Neural crest cell (in vitro differentiated cells): ENCODE results near the gene DYNLT5. TPM values are rescaled to one million over a fixed set of nuclear protein-coding genes. Genes with fewer than 3 reads are reported as not detected.
A peak's percentile ranks its signal among the peaks of the same experiment; 100 is the strongest.

ENCODE experiments used
- DNase-seq: peaks from one replicate; pipeline ENCODE4 v3.0.0; 2021; ENCODE audit warnings: low read depth, mixed read lengths, low spot score
- H3K27ac Mint-ChIP-seq: one replicate; pipeline ENCODE4 v1.8.0; 2021; ENCODE audit warnings: mild to moderate bottlenecking, mixed read lengths; ENCODE audit not compliant: unreplicated experiment
- H3K27me3 Mint-ChIP-seq: 2 replicates; pipeline ENCODE4 v1.8.0; 2021; ENCODE audit warnings: low read depth, mild to moderate bottlenecking, mixed read lengths
- H3K36me3 Mint-ChIP-seq: 2 replicates; pipeline ENCODE4 v1.8.0; 2021; ENCODE audit warnings: low read depth, mild to moderate bottlenecking, mixed read lengths
- H3K4me1 Mint-ChIP-seq: 2 replicates; pipeline ENCODE4 v1.8.0; 2021; ENCODE audit warnings: mixed read lengths
- H3K4me3 Mint-ChIP-seq: one replicate; pipeline ENCODE4 v1.8.0; 2021; ENCODE audit warnings: mild to moderate bottlenecking, mixed read lengths
- H3K9me3 Mint-ChIP-seq: 2 replicates; pipeline ENCODE4 v1.8.0; 2021; ENCODE audit warnings: mixed read lengths
- total RNA-seq: library from RNA; stranded (reverse); gene quantifications from 2 replicates; pipeline ENCODE4 v1.2.1, GENCODE V29; 2021
- TF ChIP-seq, protein P1 (sequence below): fragments of 200-600 bp; sonication (generic); conservative IDR thresholded peaks from 2 replicates; pipeline ENCODE4 v1.5.0; 2021; ENCODE audit warnings: antibody characterized with exemption, mild to moderate bottlenecking

Gene DYNLT5
- total RNA-seq, 1 donor from 2014 or later = 2.0 TPM

DNA sequence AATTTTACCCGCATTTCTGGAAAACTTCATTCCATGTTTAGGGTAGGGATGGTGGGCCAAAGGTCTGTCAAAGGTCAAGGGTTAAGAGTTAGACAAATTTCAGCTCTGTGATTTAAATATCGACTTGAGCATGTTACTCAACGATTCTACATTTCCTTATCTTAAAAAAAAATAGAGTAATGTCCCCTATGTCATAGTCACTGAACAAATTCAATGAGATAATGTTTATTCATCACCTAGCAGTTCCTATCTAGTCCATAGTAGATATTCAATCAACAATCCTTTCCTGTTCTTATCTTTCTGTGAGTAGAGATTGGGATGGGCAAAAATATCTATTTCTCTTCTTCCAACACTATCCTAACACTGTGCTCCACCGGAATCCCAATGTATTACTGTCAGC, 1.1 kb upstream of the DYNLT5 start:
- Mint-ChIP-seq H3K27ac (no peak overlapping the region), H3K36me3 (no peaks in the 10 kb centered on the region), H3K4me3 (no peak overlapping the region), H3K27me3 (peaks cover 23% of the 10 kb centered on the region), H3K4me1 (peaks cover 14% of the 10 kb centered on the region), H3K9me3 (no peaks in the 10 kb centered on the region)
- TF ChIP-seq, protein P1, sequence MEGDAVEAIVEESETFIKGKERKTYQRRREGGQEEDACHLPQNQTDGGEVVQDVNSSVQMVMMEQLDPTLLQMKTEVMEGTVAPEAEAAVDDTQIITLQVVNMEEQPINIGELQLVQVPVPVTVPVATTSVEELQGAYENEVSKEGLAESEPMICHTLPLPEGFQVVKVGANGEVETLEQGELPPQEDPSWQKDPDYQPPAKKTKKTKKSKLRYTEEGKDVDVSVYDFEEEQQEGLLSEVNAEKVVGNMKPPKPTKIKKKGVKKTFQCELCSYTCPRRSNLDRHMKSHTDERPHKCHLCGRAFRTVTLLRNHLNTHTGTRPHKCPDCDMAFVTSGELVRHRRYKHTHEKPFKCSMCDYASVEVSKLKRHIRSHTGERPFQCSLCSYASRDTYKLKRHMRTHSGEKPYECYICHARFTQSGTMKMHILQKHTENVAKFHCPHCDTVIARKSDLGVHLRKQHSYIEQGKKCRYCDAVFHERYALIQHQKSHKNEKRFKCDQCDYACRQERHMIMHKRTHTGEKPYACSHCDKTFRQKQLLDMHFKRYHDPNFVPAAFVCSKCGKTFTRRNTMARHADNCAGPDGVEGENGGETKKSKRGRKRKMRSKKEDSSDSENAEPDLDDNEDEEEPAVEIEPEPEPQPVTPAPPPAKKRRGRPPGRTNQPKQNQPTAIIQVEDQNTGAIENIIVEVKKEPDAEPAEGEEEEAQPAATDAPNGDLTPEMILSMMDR = no peak
- DNase-seq = no peak

DNA sequence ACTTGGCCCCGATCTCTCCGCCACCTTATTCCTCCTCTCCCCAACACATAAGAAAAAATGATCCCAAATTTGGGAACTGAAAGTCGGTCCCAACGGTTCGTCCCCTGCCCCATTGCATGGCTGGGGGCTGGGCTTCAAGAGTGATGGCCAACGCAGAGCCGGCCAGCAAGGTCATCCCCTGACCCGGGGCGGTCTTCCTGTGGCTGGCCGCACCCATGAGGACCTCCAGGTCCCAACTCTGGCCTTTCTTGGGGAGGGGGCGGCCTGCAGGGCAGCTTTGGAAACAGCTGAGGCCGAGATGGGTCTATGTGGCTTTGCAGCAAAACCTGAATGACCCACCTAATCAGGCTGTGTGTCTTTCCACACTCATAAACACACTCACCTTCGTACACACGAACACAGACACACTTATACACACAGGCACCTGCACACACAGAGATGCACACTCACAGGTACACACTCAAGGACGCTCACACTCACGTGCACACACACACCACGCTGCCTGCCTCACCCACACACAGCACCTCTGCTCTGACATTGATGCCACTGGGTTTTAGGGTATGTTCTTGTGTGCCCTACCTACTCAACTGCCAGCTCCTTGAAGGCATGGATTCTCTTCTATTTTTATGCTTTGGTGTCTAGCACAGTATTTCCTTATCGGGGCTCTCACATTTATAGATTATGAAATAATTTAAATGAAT, 562 bp downstream of the DYNLT5 start:
- Mint-ChIP-seq H3K4me1 (peaks cover 14% of the 10 kb centered on the region), H3K27ac (peak overlapping the region; percentile 0), H3K27me3 (peaks cover 19% of the 10 kb centered on the region), H3K4me3 (peak overlapping the region; percentile 69), H3K36me3 (no peaks in the 10 kb centered on the region), H3K9me3 (no peaks in the 10 kb centered on the region)
- no peak for DNase-seq
- TF ChIP-seq, protein P1 = no peak

DNA sequence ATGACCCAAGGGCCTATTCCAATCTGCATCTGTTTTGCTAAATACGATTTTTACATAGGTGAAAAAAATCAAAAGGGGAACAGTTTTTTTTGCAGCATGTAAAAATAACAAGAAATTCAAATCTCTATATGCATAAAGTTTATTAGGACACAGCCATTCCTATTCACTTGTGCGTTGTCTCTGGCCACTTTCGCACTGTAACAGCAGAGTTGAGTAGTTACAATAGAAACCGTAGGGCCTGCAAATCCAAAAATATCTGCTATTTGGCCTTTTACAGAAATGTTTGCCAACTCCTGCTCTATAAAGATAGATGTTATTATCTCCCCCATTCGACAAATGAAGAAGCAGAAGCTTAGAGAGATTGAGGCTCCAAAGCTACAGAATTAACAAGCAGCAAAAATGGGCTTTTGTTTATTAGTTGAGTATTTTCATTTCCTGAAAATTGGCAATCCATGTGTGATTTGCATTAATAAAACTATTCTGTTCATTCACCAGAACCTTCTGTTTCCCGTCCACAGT, 5.5 kb downstream of the DYNLT5 start:
- TF ChIP-seq, protein P1 = no peak
- Mint-ChIP-seq H3K4me1 (peaks cover 8% of the 10 kb centered on the region), H3K27me3 (peaks cover 3% of the 10 kb centered on the region), H3K4me3 (no peak overlapping the region), H3K36me3 (no peaks in the 10 kb centered on the region), H3K9me3 (no peaks in the 10 kb centered on the region), H3K27ac (no peak overlapping the region)
- DNase-seq = no peak

DNA sequence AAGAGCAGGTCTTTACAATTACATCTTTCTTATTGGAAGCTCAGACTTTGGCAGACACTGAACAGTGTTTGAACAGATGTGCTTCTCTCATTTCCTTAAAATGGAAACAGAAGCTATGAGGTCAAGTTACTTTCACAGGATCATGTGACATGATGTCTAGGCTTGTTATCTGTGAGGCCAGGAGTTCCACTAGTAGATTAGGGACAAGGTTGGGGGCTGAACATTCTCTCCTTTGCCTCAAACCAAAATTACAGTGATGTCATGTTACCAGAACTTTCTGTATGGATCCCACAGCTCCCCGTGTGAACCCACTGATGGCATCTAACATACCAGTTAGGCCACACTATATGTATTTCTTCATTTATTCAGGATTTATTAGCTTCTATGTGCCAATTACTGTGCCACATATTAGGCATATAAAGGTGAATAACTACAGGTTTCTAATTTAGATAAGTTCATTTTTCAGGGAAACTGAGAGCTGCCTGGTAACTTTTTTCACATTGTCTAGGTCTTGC, 6.0 kb downstream of the DYNLT5 start:
- no peaks in the 10 kb centered on the region for H3K9me3 Mint-ChIP-seq
- TF ChIP-seq, protein P1 = no peak
- H3K27me3 Mint-ChIP-seq = no peaks in the 10 kb centered on the region
- H3K27ac Mint-ChIP-seq = no peak overlapping the region
- H3K4me1 Mint-ChIP-seq = peaks cover 4% of the 10 kb centered on the region
- no peak overlapping the region for H3K4me3 Mint-ChIP-seq
- no peaks in the 10 kb centered on the region for H3K36me3 Mint-ChIP-seq
- DNase-seq = no peak

DNA sequence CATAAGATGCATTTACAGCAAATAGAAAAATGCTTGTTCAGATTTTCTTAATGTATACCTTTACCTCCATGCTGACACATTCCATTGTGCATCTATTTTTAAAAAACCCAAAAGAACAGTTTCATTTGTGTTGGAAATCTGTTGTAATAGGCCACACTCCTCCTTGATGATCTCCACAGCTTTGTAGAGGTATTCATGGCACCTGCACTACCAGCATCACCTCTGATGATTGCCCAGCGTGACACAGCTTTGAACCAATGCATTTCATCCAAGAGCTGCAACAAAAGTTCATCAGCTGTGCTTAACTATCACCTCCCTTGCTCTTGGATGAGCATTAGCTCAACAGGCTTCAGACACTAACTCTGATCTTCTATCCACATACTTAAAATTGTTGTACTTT, 8.2 kb downstream of the DYNLT5 start:
- no peaks in the 10 kb centered on the region for H3K36me3 Mint-ChIP-seq
- DNase-seq = no peak
- no peak overlapping the region for H3K4me3 Mint-ChIP-seq
- H3K9me3 Mint-ChIP-seq = no peaks in the 10 kb centered on the region
- TF ChIP-seq, protein P1 = no peak
- H3K27me3 Mint-ChIP-seq = no peaks in the 10 kb centered on the region
- peaks cover 4% of the 10 kb centered on the region for H3K4me1 Mint-ChIP-seq
- no peak overlapping the region for H3K27ac Mint-ChIP-seq
